Right ventricle myocardium inferior (tissue), 1 donor: ENCODE results near the gene TMOD2. TPM values are rescaled to one million over a fixed set of nuclear protein-coding genes. Genes with fewer than 3 reads are reported as not detected.

Experiments
- ATAC-seq: fragments of 200-7000 bp; cut with Tn5 transposase; one replicate; pipeline ENCODE4 v1.9.1; 2020; ENCODE audit warnings: mild to moderate bottlenecking, moderate library complexity
- DNase-seq: peaks from one replicate; pipeline ENCODE4 v3.0.0; 2021; ENCODE audit errors: missing footprints
- intact Hi-C: fragments of 100-400 bp; cut with DNase I; formaldehyde crosslinking; loops from one replicate; pipeline ENCODE4 v1.11.0; 2022
- total RNA-seq: library from RNA; stranded (reverse); fragmentation: NEBNext Ultra II Directional; extraction: Animal tissue kit (Norgen Biotek cat#: 25700); gene quantifications from one replicate; pipeline ENCODE4 v1.2.1, GENCODE V29; 2021
- donor health status: DM: no; HTN: yes; CAD: no; lungs with severe emphysema.

The TMOD2 gene
- total RNA-seq, 1 donor from 2014 or later, result 9.5 TPM

DNA sequence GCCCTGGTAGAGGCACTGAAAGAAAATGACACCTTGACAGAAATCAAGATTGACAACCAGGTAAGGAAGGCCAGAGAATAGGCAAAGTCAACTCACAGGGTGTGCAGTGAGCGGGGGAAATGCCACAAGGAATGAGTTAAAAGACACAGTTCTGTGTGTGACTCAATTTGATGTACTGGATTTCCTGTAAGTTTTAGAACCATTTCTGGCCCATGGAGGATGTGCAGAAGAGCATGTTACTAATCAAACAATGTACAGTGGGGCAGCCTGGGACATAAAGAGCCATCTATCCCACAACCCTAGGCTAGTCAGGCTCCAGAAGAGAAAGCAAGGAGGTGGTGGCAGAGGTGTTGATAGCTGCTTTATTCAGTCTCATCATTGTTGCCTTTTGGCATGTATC, 46.9 kb downstream of the TMOD2 start:
- ATAC-seq, result no peak
- DNase-seq, result no peak
- intact Hi-C loops, result loop anchor here (10.0 kb wide), 1 partner anchor 97 kb away; no protein-coding TSS in a partner anchor

DNA sequence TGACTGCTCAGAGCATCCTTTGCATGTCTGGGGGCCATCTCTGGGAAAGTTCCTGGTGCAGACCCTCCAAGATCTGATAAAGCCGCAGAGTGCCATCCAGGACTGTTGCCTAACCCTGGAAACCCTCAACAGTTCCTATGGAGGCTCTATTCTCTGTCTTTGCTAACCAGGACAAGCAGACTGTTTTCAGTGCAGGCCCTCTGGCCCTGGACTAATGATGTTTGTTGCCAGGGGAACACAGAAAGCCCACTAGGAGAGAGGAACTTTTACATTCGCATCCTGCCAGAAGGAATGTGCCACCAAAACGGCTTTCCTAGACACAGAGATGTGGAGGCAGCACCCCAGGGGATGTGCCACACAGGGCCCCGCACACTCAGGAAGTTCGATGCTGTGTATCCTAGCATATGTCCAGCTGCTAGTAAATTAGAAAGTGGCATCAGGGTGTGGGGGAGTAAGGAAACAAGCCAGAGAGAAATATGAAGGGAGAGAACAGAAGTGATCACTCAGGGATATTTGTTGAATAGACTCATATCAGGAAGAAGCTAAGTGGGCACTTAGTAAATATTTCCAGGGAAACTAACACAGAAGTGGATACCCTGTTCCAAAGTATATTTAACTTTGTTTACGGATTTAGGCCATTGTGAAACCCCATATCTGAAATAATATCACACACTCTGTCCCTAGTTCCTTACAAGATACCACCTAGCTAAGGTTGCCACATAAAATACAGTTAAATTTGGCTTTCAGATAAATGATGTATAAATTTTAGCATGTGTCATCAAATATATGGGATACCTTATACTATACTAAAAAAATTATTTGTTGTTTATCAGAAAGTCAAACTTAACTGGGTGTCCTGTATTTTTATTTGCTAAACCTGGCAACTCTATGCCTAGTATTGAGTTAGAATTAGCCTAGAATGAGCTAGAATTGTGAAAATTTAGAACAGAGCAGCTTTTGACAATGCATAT, 48.2 kb downstream of the TMOD2 start:
- ATAC-seq (no peak), DNase-seq (no peak)
- intact Hi-C loops, result loop anchor here (10.0 kb wide), 1 partner anchor 95 kb away; no protein-coding TSS in a partner anchor

DNA sequence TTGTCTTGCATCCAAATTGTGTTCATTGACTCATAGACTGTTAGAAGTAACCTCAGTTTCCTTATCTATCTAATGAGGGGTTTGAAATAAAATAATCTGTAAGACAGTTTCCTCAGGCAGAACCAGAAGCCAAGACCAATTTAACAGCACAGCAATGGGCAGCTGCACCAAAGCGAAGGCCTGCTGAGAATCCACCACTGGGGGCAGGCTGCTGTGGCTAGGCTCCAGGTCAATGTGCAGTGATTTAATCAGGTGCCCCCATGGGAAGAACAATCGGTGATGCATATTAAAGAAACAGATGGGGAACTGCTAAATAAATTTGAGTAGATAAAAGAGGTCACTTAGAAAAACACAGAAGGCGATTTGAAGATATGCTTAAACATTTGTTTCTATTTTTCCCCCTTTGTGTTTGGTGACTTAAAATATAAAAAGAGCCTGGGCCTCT, 50.0 kb downstream of the TMOD2 start:
- intact Hi-C loops, result no loop called here
- ATAC-seq (no peak), DNase-seq (no peak)

DNA sequence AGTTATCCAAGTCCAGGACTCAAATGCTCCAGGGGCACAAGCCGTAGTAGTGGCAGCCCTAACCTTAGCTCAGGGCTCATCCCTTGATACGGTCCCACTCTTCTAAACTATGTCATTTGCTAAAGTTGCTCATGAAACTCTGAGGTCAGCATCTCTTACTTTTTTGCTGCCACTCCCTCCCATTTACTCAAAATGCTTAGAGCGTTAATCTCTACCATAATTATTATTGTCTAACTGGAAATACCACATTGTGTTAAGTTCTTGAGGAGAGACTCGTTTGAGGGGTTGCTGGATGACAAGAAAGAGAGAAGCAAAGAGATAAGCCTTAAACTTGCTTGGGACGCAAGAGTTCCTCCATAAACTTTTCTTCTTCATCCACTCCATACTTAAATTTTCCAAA, 51.2 kb downstream of the TMOD2 start:
- intact Hi-C loops, result no loop called here
- no peak for DNase-seq
- ATAC-seq, result no peak

DNA sequence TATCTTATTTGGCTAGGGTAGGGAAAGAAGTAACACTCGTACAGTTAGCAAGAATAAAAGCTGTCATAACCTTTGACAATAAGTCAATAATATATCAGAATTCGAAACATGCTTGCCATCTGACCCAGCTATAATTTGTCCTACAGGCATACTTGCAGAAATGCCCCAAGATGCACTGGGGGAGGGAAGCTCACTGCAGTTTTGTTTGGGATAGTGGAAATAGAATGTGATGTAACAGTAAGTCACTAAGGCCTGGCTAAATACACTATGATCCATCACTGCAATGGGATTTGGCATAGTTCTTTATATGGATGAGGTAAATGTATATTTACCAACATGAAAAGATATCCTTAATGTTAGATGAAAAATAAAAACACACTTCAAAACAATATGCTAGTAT, 52.6 kb downstream of the TMOD2 start:
- DNase-seq (no peak), ATAC-seq (no peak)
- intact Hi-C loops, result no loop called here

DNA sequence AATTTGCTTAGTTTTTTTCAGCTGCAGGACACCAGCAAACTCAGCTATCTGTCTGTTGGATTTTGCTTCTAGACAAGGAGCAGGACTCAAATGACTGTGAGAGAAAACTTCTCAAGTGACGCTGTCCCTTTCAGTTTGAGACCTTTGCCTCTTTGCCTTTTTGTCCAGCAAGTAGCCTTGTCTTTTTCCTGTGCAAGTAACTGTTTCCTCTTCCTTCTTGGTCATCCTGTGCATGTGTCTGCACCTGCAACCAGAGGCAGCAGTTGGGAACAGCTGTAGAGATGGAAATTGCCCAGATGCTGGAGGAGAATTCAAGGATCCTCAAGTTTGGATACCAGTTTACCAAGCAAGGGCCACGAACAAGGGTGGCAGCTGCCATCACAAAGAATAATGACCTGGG, 54.7 kb downstream of the TMOD2 start:
- no peak for ATAC-seq
- intact Hi-C loops, result no loop called here
- DNase-seq, result no peak

GRCh38 chr15:51809457-51809856, 58.1 kb downstream of the TMOD2 start:
- DNase-seq (no peak), ATAC-seq (no peak)
- intact Hi-C loops, result no loop called here

GRCh38 chr15:51812598-51812997, 61.2 kb downstream of the TMOD2 start:
- DNase-seq (no peak), ATAC-seq (no peak)
- intact Hi-C loops, result no loop called here

DNA sequence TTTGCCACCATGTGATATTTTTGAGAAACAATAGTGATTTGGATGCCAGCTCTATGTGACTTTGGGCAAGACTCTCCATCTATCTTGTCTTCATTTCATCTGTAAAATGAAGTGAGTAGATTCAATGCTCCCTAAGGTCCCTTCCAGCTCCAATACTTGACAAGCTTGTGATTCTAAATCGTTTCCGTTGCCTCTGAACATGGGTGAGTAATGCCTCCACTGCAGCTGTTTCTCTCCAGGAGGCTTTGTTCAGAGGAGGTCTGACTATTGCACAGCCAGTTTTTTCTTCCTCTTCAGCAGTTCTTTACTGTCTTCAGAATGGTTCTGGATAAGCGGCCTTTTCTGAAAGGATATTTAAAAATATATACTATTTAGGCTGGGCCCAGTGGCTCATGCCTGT, 63.2 kb downstream of the TMOD2 start:
- intact Hi-C loops, result no loop called here
- ATAC-seq (no peak), DNase-seq (no peak)

GRCh38 chr15:51816611-51817010, 65.2 kb downstream of the TMOD2 start:
- intact Hi-C loops, result no loop called here
- DNase-seq, result no peak
- ATAC-seq, result no peak

DNA sequence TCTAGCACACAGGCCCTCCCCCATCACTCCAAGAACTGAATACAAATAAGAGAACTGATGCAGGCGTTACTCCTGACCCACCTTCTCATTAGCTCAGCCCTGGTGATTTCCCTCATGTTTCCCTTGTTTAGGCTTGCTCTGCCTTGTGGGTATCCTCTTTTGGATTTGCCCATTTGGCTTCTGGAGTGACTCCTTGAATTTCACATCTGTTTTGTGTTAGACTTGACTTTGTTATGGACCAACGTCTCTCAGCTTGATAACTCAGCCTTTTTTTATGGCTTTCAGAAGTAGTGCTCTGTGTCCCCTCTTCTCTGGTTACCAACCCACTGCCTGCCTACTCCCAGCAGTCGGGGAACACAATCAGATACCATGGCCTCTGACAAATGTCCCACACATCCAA, 66.8 kb downstream of the TMOD2 start:
- no peak for ATAC-seq

GRCh38 chr15:51825698-51826097, 74.3 kb downstream of the TMOD2 start:
- intact Hi-C loops, result no loop called here
- ATAC-seq (no peak), DNase-seq (no peak)

More for the DNA sequence above, 66.8 kb downstream of the TMOD2 start:
- intact Hi-C loops, result no loop called here
- DNase-seq, result no peak

- no peak for ATAC-seq
- no peak for DNase-seq
- intact Hi-C loops, result no loop called here
Measured at GRCh38 chr15:51828621-51829375, 77.4 kb downstream of the TMOD2 start.

DNA sequence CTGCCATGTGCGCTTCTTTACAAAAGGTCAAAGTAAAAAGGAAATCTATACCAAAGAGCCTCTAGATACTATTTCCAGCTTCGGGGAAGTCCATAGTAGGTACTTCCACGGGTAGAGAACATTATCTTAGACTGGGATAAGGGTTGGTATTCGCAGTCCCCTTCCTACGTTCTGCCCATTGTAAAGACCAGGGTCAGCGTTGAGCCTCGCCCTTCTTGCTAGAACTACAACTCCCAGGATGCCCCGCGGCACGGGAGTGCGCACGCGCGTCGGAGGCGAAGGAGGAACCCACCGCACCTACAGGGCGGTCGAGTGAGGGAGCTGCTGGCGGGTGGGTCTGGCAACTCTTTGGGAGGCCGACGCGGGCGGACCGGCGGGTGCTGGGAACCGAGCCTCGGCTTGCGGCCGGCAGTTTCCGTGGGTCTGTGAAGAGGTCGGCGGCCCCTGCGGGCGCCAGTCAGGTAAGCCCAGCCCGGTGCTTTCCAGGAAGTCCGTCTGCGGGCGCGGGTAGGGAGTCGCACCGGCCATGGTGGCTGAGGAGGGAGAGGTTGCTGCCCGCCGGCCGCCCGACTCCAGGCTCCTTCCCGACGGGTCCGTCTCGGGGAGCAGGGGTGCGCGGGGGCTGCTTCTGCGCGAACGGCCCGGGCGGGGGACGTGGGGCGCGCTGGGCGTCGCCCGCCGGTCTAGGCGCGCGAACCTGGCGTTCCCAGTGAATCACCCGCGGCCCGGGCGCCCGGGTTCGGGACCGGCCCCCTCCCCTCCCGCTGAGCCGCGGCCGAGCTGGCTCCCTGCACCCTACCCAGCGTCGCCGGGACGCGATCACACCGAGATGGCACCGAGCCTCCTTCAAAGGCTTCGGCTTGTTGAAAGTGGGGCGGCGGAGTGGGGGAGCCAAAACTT, 78.2 kb downstream of the TMOD2 start, which contains the start of gene TMOD3:
TMOD3 (plus strand) TSS at position 278 of the 900 bp plus-strand sequence. CDS start 33,232 bp downstream, outside the sequence.
- ATAC-seq (peak; percentile 98), DNase-seq (peak; percentile 98)
- intact Hi-C loops, result loop anchor here (5.0 kb wide), 1 partner anchor 48 kb away; no protein-coding TSS in a partner anchor

DNA sequence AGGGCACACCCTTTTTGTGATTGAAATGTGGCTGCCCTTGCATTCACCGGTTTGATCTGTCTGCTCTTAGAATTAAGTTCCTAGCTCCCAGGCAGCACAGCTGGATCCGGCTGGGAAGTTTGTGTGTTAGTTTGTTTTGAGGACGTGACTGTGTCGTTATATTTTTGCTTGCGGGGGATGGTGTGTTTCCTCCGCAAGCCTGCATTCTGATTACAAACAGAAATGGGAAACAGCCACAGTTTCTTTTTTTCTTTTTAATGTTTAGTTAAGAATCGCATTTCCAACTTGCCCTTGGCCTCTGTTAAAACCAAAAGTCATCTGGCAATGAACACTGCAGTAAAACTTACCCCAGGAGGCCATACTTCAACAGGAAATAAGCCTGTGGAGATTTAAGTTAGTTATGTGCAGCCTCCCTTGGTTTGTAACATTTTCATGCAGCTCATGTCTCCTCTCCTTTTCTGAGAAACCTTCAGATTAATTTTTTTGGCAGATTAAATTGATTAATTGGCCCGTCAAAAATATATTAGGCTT, 78.9 kb downstream of the TMOD2 start:
- intact Hi-C loops, result loop anchor here (5.0 kb wide), 1 partner anchor 47 kb away; no protein-coding TSS in a partner anchor
- no peak for ATAC-seq
- no peak for DNase-seq

DNA sequence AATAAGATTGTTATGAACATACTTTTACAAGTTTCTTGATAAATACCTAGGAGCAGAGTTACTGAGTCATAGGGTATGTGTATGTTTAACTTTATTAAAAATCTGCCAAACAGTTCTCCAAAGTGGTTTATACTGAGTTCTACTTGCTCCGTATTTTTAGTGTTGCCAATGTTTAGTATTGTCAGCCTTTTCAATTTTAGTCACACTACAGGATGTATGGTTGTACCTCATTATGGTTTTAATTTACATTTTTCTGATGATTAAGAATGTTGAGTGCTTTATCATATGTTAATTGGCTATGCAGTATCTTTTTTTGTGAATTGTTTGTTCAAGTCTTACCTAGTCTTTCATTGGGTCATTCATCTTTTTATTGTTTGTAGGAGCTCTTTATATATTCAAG, 82.4 kb downstream of the TMOD2 start:
- ATAC-seq, result no peak
- intact Hi-C loops, result loop anchor here (5.0 kb wide), 1 partner anchor 44 kb away; no protein-coding TSS in a partner anchor
- DNase-seq, result no peak

- ATAC-seq, result no peak
- intact Hi-C loops, result no loop called here
- no peak for DNase-seq
Measured at GRCh38 chr15:51837792-51838251, 86.4 kb downstream of the TMOD2 start.

GRCh38 chr15:51838270-51838669, 86.9 kb downstream of the TMOD2 start:
- intact Hi-C loops, result no loop called here
- ATAC-seq (no peak), DNase-seq (no peak)
